ENCODE measurements around the gene APOA5. TPM values are rescaled to one million over a fixed set of nuclear protein-coding genes. Genes with fewer than 3 reads are reported as not detected.

The APOA5 gene
- total and polyA plus RNA-seq, 2 of the 13 experiments (the other 11 are each of a cell fraction or from before 2014, with no cell fraction given) = 44.0 to 49.1 TPM

DNA sequence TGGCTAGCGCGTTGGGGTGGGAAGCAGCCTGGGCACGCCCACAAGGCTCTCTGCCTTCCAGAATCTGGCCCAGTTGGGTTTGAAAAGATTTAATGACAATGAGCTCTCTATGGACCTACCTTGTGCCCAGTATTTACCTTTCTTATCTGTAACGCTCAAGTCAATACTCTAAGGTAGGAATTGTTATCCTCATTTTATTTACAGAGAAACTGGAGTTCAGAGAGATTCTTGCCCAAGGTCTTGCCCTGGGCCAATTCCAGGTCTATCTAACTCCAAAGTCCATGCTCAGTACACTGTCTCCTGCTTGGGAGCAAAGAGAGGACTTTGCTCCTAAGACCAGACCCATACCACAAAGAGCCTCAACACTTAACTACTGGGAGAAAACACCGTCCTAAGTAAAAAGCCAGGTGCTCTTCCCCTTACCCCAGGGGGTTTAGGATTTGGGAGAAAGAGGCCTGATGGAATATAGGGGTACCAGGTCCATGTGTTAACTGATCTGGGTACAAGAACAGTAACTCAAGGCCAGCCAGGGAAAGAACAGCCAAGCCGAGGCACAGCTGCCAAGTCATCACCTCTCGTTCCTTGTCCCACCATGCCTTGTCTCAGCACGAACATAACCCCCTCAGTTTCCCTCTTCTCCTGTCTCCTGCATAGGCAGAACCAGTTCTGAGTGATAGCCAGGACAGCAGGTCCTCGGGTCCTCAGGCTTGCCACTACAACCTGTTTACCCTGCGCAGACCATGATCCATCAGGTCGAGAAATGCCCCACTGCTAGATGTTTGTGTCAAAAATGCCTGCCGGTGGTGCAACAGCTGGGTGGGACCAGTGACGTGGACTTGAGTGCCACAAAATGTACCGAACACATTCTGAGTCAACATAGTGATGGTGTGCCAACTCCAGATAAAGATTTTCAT lies 16.8 kb upstream of the APOA5 start (continued):
- TF ChIP-seq, protein P1, sequence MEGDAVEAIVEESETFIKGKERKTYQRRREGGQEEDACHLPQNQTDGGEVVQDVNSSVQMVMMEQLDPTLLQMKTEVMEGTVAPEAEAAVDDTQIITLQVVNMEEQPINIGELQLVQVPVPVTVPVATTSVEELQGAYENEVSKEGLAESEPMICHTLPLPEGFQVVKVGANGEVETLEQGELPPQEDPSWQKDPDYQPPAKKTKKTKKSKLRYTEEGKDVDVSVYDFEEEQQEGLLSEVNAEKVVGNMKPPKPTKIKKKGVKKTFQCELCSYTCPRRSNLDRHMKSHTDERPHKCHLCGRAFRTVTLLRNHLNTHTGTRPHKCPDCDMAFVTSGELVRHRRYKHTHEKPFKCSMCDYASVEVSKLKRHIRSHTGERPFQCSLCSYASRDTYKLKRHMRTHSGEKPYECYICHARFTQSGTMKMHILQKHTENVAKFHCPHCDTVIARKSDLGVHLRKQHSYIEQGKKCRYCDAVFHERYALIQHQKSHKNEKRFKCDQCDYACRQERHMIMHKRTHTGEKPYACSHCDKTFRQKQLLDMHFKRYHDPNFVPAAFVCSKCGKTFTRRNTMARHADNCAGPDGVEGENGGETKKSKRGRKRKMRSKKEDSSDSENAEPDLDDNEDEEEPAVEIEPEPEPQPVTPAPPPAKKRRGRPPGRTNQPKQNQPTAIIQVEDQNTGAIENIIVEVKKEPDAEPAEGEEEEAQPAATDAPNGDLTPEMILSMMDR (CRISPR knock-in tag; IDR thresholded peaks at IDR 0.05) = 0 out of 2 replicates have a peak, but pooled peaks have one; percentile 13
- TF ChIP-seq PCBP2 (optimal IDR thresholded peaks at IDR 0.05; ENCODE audit: low read depth, low read length, poor library complexity, severe bottlenecking) = no peak
- TF ChIP-seq PRMT3 (CRISPR knock-in tag; IDR thresholded peaks at IDR 0.05; ENCODE audit: borderline replicate concordance, low read depth) = no peak
- peak; percentile 41; the same call in 1 of the 2 replicates for TF ChIP-seq ELF1 (CRISPR knock-in tag; IDR thresholded peaks at IDR 0.05)
- no peak for TF ChIP-seq DNMT1 (CRISPR knock-in tag; IDR thresholded peaks at IDR 0.05)
- TF ChIP-seq HNF4G (IDR thresholded peaks at IDR 0.05; ENCODE audit: borderline replicate concordance, low read depth, low read length) = peak; percentile 100
- TF ChIP-seq HNF4G (CRISPR knock-in tag; IDR thresholded peaks at IDR 0.05; ENCODE audit: borderline replicate concordance, low read depth) = peak; percentile 99
- no peak for TF ChIP-seq MAFF (IDR thresholded peaks at IDR 0.05; ENCODE audit: low read depth, low read length)
- TF ChIP-seq AHR (CRISPR knock-in tag; IDR thresholded peaks at IDR 0.05) = no peak
- TF ChIP-seq CC2D1A (CRISPR knock-in tag; IDR thresholded peaks at IDR 0.05) = no peak
- TF ChIP-seq, protein P2, sequence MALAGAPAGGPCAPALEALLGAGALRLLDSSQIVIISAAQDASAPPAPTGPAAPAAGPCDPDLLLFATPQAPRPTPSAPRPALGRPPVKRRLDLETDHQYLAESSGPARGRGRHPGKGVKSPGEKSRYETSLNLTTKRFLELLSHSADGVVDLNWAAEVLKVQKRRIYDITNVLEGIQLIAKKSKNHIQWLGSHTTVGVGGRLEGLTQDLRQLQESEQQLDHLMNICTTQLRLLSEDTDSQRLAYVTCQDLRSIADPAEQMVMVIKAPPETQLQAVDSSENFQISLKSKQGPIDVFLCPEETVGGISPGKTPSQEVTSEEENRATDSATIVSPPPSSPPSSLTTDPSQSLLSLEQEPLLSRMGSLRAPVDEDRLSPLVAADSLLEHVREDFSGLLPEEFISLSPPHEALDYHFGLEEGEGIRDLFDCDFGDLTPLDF (CRISPR knock-in tag; IDR thresholded peaks at IDR 0.05) = peak; percentile 55; the same call in 1 of the 2 replicates
- TF ChIP-seq, protein P3, sequence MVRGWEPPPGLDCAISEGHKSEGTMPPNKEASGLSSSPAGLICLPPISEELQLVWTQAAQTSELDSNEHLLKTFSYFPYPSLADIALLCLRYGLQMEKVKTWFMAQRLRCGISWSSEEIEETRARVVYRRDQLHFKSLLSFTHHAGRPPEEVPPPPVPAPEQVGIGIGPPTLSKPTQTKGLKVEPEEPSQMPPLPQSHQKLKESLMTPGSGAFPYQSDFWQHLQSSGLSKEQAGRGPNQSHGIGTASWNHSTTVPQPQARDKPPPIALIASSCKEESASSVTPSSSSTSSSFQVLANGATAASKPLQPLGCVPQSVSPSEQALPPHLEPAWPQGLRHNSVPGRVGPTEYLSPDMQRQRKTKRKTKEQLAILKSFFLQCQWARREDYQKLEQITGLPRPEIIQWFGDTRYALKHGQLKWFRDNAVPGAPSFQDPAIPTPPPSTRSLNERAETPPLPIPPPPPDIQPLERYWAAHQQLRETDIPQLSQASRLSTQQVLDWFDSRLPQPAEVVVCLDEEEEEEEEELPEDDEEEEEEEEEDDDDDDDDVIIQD (CRISPR knock-in tag; IDR thresholded peaks at IDR 0.05; ENCODE audit: low read depth) = peak; percentile 40
- TF ChIP-seq ZNF724P (CRISPR knock-in tag; IDR thresholded peaks at IDR 0.05; ENCODE audit: borderline replicate concordance) = no peak
- no peak for TF ChIP-seq PAX8 (CRISPR knock-in tag; IDR thresholded peaks at IDR 0.05; ENCODE audit: borderline replicate concordance)
- no peak for TF ChIP-seq ZNF253 (CRISPR knock-in tag; IDR thresholded peaks at IDR 0.05; ENCODE audit: borderline replicate concordance)
- TF ChIP-seq KMT2A (CRISPR knock-in tag; IDR thresholded peaks at IDR 0.05) = no peak
- no peak for TF ChIP-seq ZNF782 (CRISPR knock-in tag; IDR thresholded peaks at IDR 0.05; ENCODE audit: borderline replicate concordance)
- no peak for TF ChIP-seq RBAK (CRISPR knock-in tag; IDR thresholded peaks at IDR 0.05)
- no peak; the same call in none of the 2 replicates for TF ChIP-seq RFXAP (CRISPR knock-in tag; IDR thresholded peaks at IDR 0.05; ENCODE audit: borderline replicate concordance)
- TF ChIP-seq MTF1 (CRISPR knock-in tag; IDR thresholded peaks at IDR 0.05) = no peak; the same call in 1 of the 2 replicates
- peak; percentile 63 for TF ChIP-seq SAP130 (CRISPR knock-in tag; IDR thresholded peaks at IDR 0.05; ENCODE audit: low read depth)
- TF ChIP-seq ZNF446 (CRISPR knock-in tag; IDR thresholded peaks at IDR 0.05) = no peak
- peak; percentile 27; the same call in 1 of the 2 replicates for TF ChIP-seq ZNF556 (CRISPR knock-in tag; IDR thresholded peaks at IDR 0.05; ENCODE audit: borderline replicate concordance)
- TF ChIP-seq ZNF24 (IDR thresholded peaks at IDR 0.05) = peak; percentile 34; the same call in 1 of the 2 replicates
- TF ChIP-seq KDM1A (CRISPR knock-in tag; IDR thresholded peaks at IDR 0.05) = peak; percentile 87
- peak; percentile 93 for TF ChIP-seq PITX1 (CRISPR knock-in tag; IDR thresholded peaks at IDR 0.05)
- TF ChIP-seq KAT8 (CRISPR knock-in tag; IDR thresholded peaks at IDR 0.05) = peak; percentile 85

Data from HepG2 (cell line).